NCI-H2081 treated with DMSO at 0.1 percent for 48 hours (cell line): ENCODE data around the gene ZNF260.

Experiments used
- DNase-seq: peaks from one replicate; lab custom pipeline; 2025; lab: John Stamatoyannopoulos, UW

ZNF260 gene

GRCh38 chr19:36489920-36490415 is 38.1 kb downstream of the ZNF260 start:
- peak; percentile 72 for DNase-seq

DNA sequence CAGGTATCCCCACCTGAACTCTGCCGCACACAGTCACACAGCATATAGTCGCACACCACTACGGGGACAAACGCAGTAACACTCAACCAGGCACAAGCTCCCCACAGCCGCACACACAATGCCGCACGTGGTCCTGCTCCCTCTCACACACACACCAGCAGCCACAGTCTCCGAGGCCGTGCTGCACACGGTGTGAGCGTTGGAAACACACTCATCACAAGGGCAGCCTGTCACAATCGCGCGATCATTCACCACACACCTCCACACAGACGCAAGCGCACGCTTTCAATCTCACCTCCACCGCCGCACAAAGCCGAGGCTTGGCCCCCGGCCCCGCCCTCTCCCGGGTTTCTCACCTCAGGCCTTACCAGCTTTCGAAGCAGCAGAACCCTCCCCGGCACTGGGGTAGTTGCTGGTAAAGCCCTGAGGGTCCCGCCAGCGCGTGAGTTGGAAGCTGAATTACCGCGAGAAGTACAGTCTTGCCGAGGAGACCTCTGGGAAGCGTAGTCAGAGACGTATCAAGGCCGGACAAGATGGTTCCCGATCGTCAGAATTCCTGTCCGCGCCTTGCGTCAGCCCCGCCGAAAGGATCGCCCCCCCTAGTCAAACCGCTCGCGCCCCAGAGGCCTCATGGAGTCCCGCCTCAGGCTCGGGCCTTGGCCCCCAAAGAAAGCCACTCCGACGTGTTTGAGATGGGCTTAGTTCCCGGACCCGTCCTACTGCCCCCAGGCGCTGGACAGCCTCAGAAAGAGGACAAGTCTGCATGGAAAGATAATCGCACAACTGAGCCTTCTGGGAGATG is 38.8 kb downstream of the ZNF260 start, which contains the start of gene ZNF566:
Gene ZNF566, minus strand, starts transcription at position 444 of the 802 bp plus-strand sequence. CDS start 13,004 bp downstream, outside the sequence.
- DNase-seq: peak; percentile 94

DNA sequence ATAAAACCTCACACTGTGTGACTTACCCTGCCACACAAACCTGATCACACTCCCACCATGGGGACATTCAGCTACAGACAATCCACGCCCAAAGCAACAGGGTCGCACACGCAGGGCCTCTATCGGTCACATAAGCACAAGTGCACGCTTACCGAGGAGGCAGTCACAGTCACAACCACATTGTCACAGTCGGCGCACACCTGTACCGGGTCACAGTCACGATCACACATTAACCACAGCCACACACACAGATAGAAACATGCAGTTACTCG is 39.3 kb downstream of the ZNF260 start:
- DNase-seq: no peak

- DNase-seq: no peak
Measured at GRCh38 chr19:36488118-36488845, 39.8 kb downstream of the ZNF260 start.

- no peak for DNase-seq
Measured at GRCh38 chr19:36483653-36484052, 44.4 kb downstream of the ZNF260 start.

DNA sequence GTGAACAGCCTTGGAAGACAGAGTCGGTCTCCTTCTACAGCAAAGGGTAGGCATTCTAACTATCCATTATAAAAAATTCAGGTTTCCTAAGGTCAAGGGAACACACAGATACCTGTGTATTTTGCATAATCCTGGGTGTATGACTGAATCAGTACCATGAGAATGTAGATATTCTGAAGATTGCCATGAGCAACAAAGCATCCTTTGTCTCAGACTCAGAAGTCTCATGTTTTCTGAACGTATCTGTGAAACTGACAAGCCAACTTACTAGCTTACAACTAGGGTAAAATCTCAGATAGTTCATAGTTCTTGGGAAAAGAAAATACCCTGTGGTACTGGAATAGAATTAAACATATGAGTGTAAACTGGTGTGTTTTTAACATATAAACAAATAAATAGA is 45.2 kb downstream of the ZNF260 start:
- DNase-seq: no peak
